Activated CD8-positive, alpha-beta T cell treated with anti-CD3 and anti-CD28 coated beads for 36 hours (primary cell): ENCODE results near the gene CENPA. TPM values are rescaled to one million over a fixed set of nuclear protein-coding genes. Genes with fewer than 3 reads are reported as not detected.
"Not testable (repeated sequence)": the region's sequence is repeated elsewhere in the genome, so short reads cannot be mapped to it uniquely, and the experiment has no call there.

Source experiments
- ATAC-seq: fragments of 200-7000 bp; cut with Tn5 transposase; one replicate; pipeline ENCODE4 v1.10.0; 2021; ENCODE audit warnings: mild to moderate bottlenecking, moderate library complexity
- CTCF ChIA-PET: fragments of 350-600 bp; sonication (Branson Sonifier 250); formaldehyde crosslinking; loops from one replicate; lab custom pipeline; 2021; ENCODE audit warnings: antibody characterized with exemption; lab: Charles Lee
- POLR2A ChIA-PET: fragments of 350-600 bp; sonication (Branson Sonifier 250); formaldehyde crosslinking; loops from one replicate; lab custom pipeline; 2021; ENCODE audit warnings: antibody characterized with exemption; lab: Charles Lee
- DNase-seq: peaks from one replicate; pipeline ENCODE4 v3.0.0-alpha.2; 2020
- H3K27ac Mint-ChIP-seq: one replicate; pipeline ENCODE4 v1.8.0; 2021; ENCODE audit warnings: mild to moderate bottlenecking, mixed read lengths
- H3K27me3 Mint-ChIP-seq: one replicate; pipeline ENCODE4 v1.8.0; 2021; ENCODE audit warnings: mixed read lengths
- H3K36me3 Mint-ChIP-seq: one replicate; pipeline ENCODE4 v1.8.0; 2021; ENCODE audit warnings: low read depth, mixed read lengths
- H3K4me1 Mint-ChIP-seq: one replicate; pipeline ENCODE4 v1.8.0; 2021; ENCODE audit warnings: low read depth, mixed read lengths
- H3K4me3 Mint-ChIP-seq: one replicate; pipeline ENCODE4 v1.8.0; 2021; ENCODE audit warnings: mild to moderate bottlenecking, moderate library complexity, mixed read lengths
- H3K9me3 Mint-ChIP-seq: one replicate; pipeline ENCODE4 v1.8.0; 2021; ENCODE audit warnings: mixed read lengths
- intact Hi-C: fragments of 100-400 bp; cut with micrococcal nuclease; formaldehyde crosslinking; loops from one replicate; pipeline ENCODE4 v1.10.0; 2022
- total RNA-seq, 2 experiments: library from RNA; stranded (reverse); gene quantifications; one replicate each; pipeline ENCODE4 v1.2.3, GENCODE V29; 2021
- TF ChIP-seq, protein P1 (sequence below): fragments of 200-600 bp; IDR thresholded peaks from one replicate; pipeline ENCODE4 v1.8.0; 2022; ENCODE audit warnings: antibody characterized with exemption, mild to moderate bottlenecking

The CENPA gene
- total RNA-seq, 2 experiments from 2014 or later, result 32.5 to 33.6 TPM

DNA sequence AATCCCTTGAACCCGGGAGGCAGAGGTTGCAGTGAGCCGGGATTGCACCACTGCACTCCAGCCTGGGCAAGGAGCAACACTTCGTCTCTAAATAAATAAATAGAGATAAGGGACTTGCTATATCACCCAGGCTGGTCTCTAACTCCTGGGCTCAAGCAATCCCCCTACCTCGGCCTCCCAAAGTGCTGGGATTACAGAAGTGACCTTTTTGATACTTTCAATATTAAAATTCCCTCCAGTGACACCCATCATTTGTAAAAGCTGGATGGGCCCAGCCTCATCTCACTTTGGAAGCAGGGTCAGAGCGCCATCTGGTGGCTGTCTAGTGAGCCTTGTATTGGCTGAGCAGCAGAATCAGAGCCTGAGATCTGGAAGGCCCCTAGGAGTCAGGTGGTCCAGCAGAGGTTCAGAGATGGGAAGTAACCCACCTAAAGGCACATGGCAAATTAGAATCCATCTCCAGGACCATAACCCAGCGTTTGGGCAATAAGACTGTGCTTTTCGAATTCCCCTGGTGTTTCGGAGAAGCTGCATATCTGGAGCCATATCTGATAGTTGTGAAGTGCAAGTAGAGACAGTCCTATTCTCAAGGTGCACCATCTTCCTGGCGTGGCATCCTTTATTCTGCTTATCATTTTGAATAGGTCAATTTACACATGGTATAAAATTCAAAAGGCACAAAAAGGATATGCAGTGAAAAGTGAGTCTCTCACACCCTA lies 40.1 kb upstream of the CENPA start:
- ChIA-PET POLR2A (no interaction called here), CTCF (interaction anchor here (0.6 to 10.6 kb wide), 28 partner anchors 9 to 389 kb away, joined by 3 to 162 read pairs (median 3); no protein-coding TSS in a partner anchor)
- Mint-ChIP-seq H3K9me3 (no peaks in the 10 kb centered on the region), H3K27ac (no peak overlapping the region), H3K4me1 (peaks cover 3% of the 10 kb centered on the region), H3K4me3 (no peak overlapping the region), H3K36me3 (no peaks in the 10 kb centered on the region), H3K27me3 (no peaks in the 10 kb centered on the region)
- intact Hi-C loops, result loop anchor here (2.0 to 5.0 kb wide), 2 partner anchors 141 to 233 kb away; no protein-coding TSS in a partner anchor
- ATAC-seq (peak; percentile 79), DNase-seq (peak; percentile 91)
- TF ChIP-seq, protein P1, sequence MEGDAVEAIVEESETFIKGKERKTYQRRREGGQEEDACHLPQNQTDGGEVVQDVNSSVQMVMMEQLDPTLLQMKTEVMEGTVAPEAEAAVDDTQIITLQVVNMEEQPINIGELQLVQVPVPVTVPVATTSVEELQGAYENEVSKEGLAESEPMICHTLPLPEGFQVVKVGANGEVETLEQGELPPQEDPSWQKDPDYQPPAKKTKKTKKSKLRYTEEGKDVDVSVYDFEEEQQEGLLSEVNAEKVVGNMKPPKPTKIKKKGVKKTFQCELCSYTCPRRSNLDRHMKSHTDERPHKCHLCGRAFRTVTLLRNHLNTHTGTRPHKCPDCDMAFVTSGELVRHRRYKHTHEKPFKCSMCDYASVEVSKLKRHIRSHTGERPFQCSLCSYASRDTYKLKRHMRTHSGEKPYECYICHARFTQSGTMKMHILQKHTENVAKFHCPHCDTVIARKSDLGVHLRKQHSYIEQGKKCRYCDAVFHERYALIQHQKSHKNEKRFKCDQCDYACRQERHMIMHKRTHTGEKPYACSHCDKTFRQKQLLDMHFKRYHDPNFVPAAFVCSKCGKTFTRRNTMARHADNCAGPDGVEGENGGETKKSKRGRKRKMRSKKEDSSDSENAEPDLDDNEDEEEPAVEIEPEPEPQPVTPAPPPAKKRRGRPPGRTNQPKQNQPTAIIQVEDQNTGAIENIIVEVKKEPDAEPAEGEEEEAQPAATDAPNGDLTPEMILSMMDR, result peak; percentile 86

DNA sequence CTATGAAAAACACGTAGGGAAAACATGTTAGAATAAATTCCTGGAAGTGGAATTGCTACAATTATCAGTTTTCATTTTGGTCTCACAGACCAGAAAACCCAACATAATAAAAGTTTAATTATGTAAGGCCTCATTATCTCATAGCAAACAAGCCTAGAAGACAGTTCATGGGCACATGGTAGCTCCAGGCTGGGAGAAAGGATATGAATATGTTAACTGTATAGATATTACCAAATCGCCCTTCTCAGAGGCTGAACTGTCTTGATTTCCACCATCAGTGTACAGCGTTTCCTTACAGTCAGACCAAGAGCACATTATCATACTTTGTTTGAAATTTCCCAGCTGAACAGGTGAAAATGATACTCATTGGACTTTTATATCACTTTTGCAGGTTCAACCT lies 38.9 kb upstream of the CENPA start:
- H3K36me3 Mint-ChIP-seq, result no peaks in the 10 kb centered on the region
- H3K9me3 Mint-ChIP-seq, result no peaks in the 10 kb centered on the region
- no peaks in the 10 kb centered on the region for H3K27me3 Mint-ChIP-seq
- H3K4me3 Mint-ChIP-seq, result no peak overlapping the region
- TF ChIP-seq, protein P1, result no peak
- ChIA-PET POLR2A (no interaction called here), CTCF (interaction anchor here (1.0 to 10.6 kb wide), 5 partner anchors 10 to 151 kb away, joined by 3 to 162 read pairs (median 3); no protein-coding TSS in a partner anchor)
- H3K4me1 Mint-ChIP-seq, result no peaks in the 10 kb centered on the region
- no peak overlapping the region for H3K27ac Mint-ChIP-seq
- DNase-seq (no peak), ATAC-seq (no peak)
- intact Hi-C loops, result loop anchor here (5.0 kb wide), 1 partner anchor 235 kb away; no protein-coding TSS in a partner anchor

DNA sequence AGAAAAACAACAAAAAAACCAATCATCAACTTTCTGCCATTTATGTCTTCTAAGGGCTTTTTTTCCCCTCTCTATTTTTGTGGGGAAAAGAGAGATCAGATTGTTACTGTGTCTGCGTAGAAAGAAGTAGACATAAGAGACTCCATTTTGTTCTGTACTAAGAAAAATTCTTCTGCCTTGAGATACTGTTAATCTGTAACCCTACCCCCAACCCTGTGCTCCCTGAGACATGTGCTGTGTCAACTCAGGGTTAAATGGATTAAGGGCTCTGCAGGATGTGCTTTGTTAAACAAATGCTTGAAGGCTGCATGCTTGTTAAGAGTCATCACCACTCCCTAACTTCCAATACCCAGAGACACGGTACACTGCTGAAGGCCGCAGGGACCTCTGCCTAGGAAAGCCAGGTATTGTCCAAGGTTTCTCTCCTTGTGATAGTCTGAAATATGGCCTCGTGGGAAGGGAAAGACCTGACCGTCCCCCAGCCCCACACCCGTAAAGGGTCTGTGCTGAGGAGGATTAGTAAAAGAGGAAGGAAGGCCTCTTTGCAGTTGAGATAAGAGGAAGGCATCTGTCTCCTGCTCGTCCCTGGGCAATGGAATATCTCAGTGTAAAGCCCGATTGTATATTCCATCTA lies 36.0 kb upstream of the CENPA start:
- H3K36me3 Mint-ChIP-seq, H3K4me1 Mint-ChIP-seq, DNase-seq, H3K9me3 Mint-ChIP-seq, H3K4me3 Mint-ChIP-seq, H3K27ac Mint-ChIP-seq, ATAC-seq, H3K27me3 Mint-ChIP-seq, CTCF ChIA-PET, POLR2A ChIA-PET: not testable (repeated sequence)
- intact Hi-C loops, result loop anchor here (5.0 kb wide), 1 partner anchor 238 kb away; no protein-coding TSS in a partner anchor

DNA sequence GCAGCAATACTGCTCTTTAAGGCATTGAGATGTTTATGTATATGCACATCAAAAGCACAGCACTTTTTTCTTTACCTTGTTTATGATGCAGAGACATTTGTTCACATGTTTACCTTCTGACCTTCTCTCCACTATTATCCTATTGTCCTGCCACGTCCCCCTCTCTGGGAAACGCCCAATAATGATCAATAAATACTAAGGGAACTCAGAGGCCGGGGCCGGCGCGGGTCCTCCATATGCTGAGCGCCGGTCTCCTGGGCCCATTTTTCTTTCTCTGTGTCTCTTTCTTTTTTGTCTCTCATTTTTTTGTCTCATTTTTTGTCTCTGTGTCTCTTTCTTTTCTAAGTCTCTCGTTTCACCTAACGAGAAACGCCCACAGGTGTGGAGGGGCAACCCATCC lies 35.4 kb upstream of the CENPA start:
- POLR2A ChIA-PET, H3K4me3 Mint-ChIP-seq, intact Hi-C loops, H3K4me1 Mint-ChIP-seq, DNase-seq, H3K9me3 Mint-ChIP-seq, H3K36me3 Mint-ChIP-seq, H3K27me3 Mint-ChIP-seq, ATAC-seq, CTCF ChIA-PET, H3K27ac Mint-ChIP-seq: not testable (repeated sequence)

DNA sequence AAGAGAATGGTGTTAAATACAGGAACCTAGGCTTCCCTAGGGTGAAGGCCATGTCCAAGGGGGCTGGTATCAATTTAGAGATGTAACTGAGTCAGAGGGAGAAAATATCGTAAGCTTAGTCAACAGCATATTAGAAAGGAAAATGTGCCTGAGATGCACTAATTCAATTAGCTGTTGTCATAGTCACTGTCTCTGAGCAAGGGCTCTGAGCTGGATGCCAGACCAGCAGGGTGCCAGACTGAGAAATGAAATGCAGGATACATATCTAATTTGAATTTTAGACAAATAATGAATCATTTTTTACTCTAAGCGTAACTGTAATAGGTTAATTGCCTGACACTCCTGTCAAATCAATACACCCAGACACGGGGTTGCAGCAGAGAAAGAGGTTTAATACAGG lies 33.2 kb upstream of the CENPA start:
- TF ChIP-seq, protein P1, result no peak
- peaks cover 4% of the 10 kb centered on the region for H3K4me1 Mint-ChIP-seq
- no peak for DNase-seq
- H3K9me3 Mint-ChIP-seq, result no peaks in the 10 kb centered on the region
- no peaks in the 10 kb centered on the region for H3K27me3 Mint-ChIP-seq
- no peak overlapping the region for H3K27ac Mint-ChIP-seq
- POLR2A ChIA-PET, result no interaction called here
- CTCF ChIA-PET, result no interaction called here
- ATAC-seq, result no peak
- intact Hi-C loops, result no loop called here
- H3K4me3 Mint-ChIP-seq, result no peak overlapping the region
- no peaks in the 10 kb centered on the region for H3K36me3 Mint-ChIP-seq

DNA sequence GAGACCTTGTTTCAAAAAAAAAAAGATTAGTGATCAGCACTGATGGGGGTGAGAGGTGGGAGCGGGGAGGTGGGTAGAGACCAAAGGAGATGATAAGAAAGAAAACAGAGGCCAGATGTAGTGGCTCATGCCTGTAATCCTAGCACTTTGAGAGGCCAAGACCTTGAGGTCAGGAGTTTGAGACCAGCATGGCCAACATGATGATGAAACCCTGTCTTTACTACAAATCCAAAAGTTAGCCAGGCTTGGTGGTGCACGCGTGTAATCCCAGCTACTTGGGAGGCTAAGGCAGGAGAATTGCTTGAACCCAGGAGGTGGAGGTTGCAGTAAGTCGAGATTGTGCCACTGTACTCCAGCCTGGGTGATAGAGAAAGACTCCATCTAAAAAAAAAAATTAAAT lies 31.3 kb upstream of the CENPA start:
- TF ChIP-seq, protein P1, result no peak
- ChIA-PET CTCF (interaction anchor here (1.0 to 4.2 kb wide), 3 partner anchors 10 to 149 kb away, joined by 3 to 22 read pairs (median 3); no protein-coding TSS in a partner anchor), POLR2A (no interaction called here)
- no peaks in the 10 kb centered on the region for H3K36me3 Mint-ChIP-seq
- no peak overlapping the region for H3K27ac Mint-ChIP-seq
- peaks cover 9% of the 10 kb centered on the region for H3K4me1 Mint-ChIP-seq
- H3K9me3 Mint-ChIP-seq, result no peaks in the 10 kb centered on the region
- DNase-seq, result no peak
- no peak for ATAC-seq
- H3K4me3 Mint-ChIP-seq, result no peak overlapping the region
- H3K27me3 Mint-ChIP-seq, result no peaks in the 10 kb centered on the region
- intact Hi-C loops, result no loop called here
